Ramos (cell line): ENCODE measurements around the gene PLEKHM2.
"Not testable (repeated sequence)": the region's sequence is repeated elsewhere in the genome, so short reads cannot be mapped to it uniquely, and the experiment has no call there.

Experiments used
- in situ Hi-C: fragments of 300-500 bp; cut with MboI; formaldehyde crosslinking; loops from one replicate; pipeline ENCODE4 v1.14.3; 2022; ENCODE audit warnings: low sequenced_read_pairs; ENCODE audit not compliant: unreplicated experiment

The PLEKHM2 gene, protein sequence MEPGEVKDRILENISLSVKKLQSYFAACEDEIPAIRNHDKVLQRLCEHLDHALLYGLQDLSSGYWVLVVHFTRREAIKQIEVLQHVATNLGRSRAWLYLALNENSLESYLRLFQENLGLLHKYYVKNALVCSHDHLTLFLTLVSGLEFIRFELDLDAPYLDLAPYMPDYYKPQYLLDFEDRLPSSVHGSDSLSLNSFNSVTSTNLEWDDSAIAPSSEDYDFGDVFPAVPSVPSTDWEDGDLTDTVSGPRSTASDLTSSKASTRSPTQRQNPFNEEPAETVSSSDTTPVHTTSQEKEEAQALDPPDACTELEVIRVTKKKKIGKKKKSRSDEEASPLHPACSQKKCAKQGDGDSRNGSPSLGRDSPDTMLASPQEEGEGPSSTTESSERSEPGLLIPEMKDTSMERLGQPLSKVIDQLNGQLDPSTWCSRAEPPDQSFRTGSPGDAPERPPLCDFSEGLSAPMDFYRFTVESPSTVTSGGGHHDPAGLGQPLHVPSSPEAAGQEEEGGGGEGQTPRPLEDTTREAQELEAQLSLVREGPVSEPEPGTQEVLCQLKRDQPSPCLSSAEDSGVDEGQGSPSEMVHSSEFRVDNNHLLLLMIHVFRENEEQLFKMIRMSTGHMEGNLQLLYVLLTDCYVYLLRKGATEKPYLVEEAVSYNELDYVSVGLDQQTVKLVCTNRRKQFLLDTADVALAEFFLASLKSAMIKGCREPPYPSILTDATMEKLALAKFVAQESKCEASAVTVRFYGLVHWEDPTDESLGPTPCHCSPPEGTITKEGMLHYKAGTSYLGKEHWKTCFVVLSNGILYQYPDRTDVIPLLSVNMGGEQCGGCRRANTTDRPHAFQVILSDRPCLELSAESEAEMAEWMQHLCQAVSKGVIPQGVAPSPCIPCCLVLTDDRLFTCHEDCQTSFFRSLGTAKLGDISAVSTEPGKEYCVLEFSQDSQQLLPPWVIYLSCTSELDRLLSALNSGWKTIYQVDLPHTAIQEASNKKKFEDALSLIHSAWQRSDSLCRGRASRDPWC

DNA sequence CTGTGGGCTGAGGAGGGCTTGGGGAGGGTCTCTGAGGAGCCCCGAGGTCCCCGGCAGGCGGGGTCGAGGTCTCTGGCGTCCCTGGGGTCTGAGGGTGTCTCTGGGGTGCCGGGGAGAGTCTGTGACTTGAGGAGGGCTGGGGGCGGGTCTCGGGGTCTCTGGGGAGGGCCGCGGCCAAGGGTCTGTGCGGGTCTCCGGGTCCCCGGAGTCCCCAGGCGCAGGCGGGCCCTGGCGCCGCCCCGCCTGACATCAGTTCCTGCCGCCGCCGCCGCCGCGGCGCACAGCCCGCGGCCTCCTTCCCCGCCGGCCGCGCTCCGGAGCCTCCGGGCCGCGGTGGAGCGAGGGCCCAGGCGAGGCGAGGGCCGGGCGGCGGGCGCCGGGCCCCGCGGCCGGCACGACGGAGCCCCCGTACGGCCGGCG, at the start of gene PLEKHM2:
Gene PLEKHM2, plus strand, starts transcription at position 279 of the 420 bp plus-strand sequence. CDS start 239 bp downstream, outside the sequence.
- in situ Hi-C loops, result no loop called here

GRCh38 chr1:15636436-15636835, 47.7 kb upstream of the PLEKHM2 start:
- in situ Hi-C loops, result no loop called here

- in situ Hi-C loops, result no loop called here
These were observed 46.3 kb upstream of the PLEKHM2 start for GRCh38 chr1:15637826-15638225.

- in situ Hi-C loops, result no loop called here
These were observed 44.9 kb upstream of the PLEKHM2 start for GRCh38 chr1:15639262-15639661.

GRCh38 chr1:15639931-15640330, 44.2 kb upstream of the PLEKHM2 start:
- in situ Hi-C loops, result no loop called here

- in situ Hi-C loops, result no loop called here
These were observed 43.5 kb upstream of the PLEKHM2 start for GRCh38 chr1:15640667-15641066.

GRCh38 chr1:15649937-15650336, 34.2 kb upstream of the PLEKHM2 start:
- in situ Hi-C loops, result no loop called here

GRCh38 chr1:15650433-15650832, 33.7 kb upstream of the PLEKHM2 start:
- in situ Hi-C loops, result no loop called here

GRCh38 chr1:15652130-15652529, 32.0 kb upstream of the PLEKHM2 start:
- in situ Hi-C loops, result not testable (repeated sequence)

DNA sequence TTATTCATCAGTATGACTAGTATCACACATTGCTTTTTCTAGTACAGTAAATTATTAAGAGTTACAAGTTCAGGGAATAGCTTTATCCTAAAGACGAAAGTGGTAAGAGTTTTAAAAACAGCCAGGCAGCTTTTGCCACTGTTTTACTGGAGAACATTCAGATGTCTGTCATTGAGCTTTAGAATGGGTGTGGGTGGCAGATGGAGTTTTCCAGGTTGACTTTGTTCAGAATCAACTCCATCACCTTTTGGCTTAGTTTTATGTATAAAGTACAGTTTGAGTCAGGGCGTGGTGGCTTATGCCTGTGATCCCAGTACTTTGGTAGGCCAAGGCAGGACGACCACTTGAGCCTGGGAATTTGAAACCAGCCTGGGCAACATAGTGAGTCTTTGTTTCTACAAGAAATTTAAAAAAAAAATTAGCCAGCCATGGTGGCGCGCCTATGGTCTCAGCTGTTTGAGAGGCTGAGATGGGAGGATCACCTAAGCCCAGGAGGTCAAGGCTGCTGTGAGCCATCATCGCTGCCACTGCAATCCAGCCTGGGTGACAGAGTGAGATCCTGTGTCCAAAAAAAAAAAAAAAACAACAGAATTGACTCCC, 29.9 kb upstream of the PLEKHM2 start:
- in situ Hi-C loops, result no loop called here

GRCh38 chr1:15656464-15656863, 27.7 kb upstream of the PLEKHM2 start:
- in situ Hi-C loops, result no loop called here

GRCh38 chr1:15657021-15657420, 27.1 kb upstream of the PLEKHM2 start:
- in situ Hi-C loops, result no loop called here

DNA sequence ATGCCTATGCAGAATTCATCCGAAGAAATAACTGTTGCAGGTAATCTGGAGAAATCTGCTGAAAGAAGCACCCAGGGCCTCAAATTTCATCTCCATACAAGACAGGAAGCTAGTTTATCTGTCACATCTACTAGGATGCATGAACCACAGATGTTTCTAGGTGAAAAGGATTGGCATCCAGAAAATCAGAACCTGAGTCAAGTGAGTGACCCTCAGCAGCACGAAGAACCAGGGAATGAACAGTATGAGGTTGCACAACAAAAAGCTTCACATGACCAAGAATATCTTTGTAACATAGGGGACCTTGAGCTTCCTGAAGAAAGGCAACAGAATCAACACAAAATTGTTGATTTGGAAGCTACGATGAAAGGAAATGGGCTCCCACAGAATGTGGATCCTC, 24.0 kb upstream of the PLEKHM2 start:
- in situ Hi-C loops, result no loop called here

GRCh38 chr1:15662477-15662876, 21.6 kb upstream of the PLEKHM2 start:
- in situ Hi-C loops, result no loop called here

GRCh38 chr1:15663925-15664324, 20.2 kb upstream of the PLEKHM2 start:
- in situ Hi-C loops, result no loop called here

GRCh38 chr1:15667362-15667761, 16.8 kb upstream of the PLEKHM2 start:
- in situ Hi-C loops, result no loop called here

DNA sequence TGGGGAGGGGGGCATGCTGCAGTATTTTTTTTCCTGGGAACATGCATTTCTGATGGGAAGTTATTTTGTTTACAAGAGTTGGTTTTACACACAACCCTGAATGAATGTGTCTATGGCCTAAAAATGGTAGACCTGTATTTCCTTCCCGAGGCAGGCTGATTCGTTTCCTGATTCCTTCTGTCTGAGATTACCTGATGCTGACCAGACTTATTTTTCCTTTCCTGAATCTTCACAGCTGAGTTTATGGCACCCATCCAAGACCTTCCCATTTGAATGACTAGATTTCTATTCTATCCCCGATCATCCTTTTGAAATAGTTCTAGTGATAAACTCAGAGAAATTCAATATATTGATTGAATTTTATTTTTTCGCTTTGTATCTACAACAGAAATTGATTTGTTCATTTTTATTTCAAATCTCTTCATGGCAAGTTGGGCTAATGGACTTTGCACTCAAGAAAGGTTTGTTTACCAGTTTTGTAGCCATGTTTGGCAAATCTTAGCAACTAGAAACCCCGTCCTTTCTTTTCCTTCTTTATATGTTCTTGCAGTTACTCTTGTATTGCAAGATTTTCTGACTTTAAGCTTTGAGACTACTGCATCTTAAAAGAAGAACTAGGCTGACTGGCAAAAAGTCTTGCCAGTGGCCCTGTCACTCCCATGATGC, 15.9 kb upstream of the PLEKHM2 start:
- in situ Hi-C loops, result no loop called here

DNA sequence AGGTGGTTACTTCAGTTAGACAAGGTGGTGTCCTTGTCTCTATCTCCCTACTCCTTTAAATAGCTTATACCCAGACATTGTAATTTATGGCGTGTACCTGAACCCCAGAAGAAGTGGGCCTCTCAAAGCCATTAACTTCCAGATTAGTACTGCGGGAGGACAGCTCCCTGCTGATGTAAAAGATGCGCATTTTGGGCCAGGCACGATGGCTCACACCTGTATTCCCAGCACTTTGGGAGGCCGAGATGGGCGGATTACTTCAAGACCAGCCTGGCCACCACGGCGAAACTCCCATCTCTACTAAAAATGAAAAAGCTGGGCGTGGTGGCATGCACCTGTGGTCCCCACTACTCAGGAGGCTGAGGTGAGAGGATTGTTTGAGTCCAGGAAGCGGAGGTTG, 15.0 kb upstream of the PLEKHM2 start:
- in situ Hi-C loops, result no loop called here

- in situ Hi-C loops, result no loop called here
These were observed 14.3 kb upstream of the PLEKHM2 start for GRCh38 chr1:15669864-15670263.

DNA sequence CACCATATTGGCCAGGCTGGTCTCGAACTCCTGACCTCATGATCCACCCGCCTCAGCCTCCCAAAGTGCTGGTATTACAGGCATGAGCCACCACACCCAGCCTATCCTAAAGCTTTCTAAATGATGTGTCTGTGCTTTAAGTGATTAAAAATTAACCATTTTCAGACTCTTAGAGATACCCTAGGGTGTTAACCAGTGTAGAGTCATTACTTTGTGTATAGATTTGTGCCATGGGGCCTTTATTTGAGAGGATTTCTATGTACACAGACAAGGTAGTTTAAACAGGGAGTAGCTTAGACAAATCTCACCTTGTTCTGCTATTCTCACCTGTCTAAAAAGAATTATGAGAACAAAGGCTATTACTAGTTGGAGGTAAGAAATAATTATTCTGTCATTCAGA, 12.7 kb upstream of the PLEKHM2 start:
- in situ Hi-C loops, result no loop called here
